ENCODE data around the gene ADAM19.

DNA sequence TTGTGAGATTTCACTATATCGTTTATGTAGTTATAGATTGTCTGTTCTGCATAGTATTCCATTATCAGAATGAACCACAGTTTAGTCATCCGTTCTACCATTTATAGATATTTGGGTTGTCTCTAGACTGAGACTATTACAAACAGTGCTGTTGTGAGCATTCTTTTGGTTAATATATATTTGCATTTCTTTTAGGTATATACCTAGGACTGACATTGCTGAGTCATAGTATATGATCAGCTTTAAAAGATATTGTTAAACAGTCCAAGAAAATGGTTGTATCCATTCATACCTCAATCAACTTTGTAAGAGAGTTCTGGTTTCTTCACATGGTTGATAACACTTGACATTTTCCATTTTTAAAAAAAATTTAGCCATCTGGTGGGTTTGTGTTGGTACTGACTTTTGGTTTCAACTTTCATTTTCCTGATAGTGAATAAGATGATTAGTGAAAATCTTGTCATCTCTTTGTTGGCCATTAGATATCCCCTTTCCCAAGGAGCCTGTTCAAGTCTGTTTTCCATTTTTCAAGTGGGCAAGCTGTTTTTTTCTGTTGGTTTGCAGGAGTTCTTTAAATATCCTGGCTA is 22.9 kb upstream of the ADAM19 start:
- TF ChIP-seq POLR2A (IDR thresholded peaks at IDR 0.05; ENCODE audit: low read length) (no peak), GATA1 (IDR thresholded peaks at IDR 0.05; ENCODE audit: low read depth, low read length) (no peak)

Measured in erythroblast (primary cell).